Astrocyte of the spinal cord (primary cell): ENCODE measurements around the gene LMO2.
A peak's percentile ranks its signal among the peaks of the same experiment; 100 is the strongest.

Experiments
- DNase-seq: peaks from one replicate; pipeline ENCODE4 v3.0.0; 2011; ENCODE audit warnings: low read depth, low spot score
- H3K4me3 ChIP-seq: 2 replicates; pipeline ENCODE4 v1.5.1; 2011; ENCODE audit warnings: low read depth, mild to moderate bottlenecking, low read length, moderate library complexity
- in situ Hi-C: cut with HindIII; loops from 2 replicates; pipeline ENCODE4 v1.10.0; 2017; ENCODE audit warnings: low sequenced_read_pairs
- TF ChIP-seq, protein P1 (sequence below): IDR thresholded peaks from 2 replicates; pipeline ENCODE4 v1.5.1; 2012; ENCODE audit warnings: low read depth, mild to moderate bottlenecking, low read length, inconsistent platforms

LMO2 gene

DNA sequence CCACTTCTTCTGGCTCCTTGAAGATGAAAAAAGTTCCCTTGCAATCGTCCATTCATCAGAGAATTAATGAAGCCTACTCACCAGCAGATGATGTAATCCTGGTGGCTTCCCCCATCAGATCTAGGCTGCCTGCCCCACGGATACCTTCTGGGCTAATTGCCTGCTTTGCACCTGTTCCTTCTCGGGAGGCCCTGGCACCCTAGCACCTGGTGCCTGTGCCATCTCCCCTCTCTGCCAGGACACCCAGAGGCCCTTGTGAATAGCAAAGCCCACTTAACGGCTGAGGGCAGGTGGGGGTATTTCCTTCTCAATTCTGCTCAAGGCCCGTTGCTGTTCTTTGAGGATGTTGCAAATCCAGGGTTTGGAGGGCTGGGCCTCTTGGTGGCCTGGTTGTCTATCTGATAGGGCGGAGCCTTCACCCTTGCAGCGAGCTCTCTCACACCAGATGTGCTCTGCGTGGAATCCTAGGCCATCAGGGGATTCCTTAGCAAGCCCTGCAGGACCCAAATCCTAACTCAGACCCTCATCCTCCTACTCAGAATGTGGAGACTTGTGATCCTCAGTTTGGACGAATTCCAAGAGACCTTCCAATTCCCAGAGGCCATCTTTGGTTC lies at the start of gene LMO2:
LMO2 (minus strand) TSS at position 363 of the 614 bp plus-strand sequence. CDS start 22,360 bp downstream, outside the sequence.
- DNase-seq = no peak
- H3K4me3 ChIP-seq = no peak within 1 kb of the TSS
- in situ Hi-C loops = no loop called here

GRCh38 chr11:33940538-33940815 lies 48.6 kb upstream of the LMO2 start:
- TF ChIP-seq, protein P1, sequence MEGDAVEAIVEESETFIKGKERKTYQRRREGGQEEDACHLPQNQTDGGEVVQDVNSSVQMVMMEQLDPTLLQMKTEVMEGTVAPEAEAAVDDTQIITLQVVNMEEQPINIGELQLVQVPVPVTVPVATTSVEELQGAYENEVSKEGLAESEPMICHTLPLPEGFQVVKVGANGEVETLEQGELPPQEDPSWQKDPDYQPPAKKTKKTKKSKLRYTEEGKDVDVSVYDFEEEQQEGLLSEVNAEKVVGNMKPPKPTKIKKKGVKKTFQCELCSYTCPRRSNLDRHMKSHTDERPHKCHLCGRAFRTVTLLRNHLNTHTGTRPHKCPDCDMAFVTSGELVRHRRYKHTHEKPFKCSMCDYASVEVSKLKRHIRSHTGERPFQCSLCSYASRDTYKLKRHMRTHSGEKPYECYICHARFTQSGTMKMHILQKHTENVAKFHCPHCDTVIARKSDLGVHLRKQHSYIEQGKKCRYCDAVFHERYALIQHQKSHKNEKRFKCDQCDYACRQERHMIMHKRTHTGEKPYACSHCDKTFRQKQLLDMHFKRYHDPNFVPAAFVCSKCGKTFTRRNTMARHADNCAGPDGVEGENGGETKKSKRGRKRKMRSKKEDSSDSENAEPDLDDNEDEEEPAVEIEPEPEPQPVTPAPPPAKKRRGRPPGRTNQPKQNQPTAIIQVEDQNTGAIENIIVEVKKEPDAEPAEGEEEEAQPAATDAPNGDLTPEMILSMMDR = no peak
- in situ Hi-C loops = no loop called here
- no peak for DNase-seq
- H3K4me3 ChIP-seq = no peak overlapping the region

More for the DNA sequence above, at the start of gene LMO2:
- TF ChIP-seq, protein P1 = no peak

DNA sequence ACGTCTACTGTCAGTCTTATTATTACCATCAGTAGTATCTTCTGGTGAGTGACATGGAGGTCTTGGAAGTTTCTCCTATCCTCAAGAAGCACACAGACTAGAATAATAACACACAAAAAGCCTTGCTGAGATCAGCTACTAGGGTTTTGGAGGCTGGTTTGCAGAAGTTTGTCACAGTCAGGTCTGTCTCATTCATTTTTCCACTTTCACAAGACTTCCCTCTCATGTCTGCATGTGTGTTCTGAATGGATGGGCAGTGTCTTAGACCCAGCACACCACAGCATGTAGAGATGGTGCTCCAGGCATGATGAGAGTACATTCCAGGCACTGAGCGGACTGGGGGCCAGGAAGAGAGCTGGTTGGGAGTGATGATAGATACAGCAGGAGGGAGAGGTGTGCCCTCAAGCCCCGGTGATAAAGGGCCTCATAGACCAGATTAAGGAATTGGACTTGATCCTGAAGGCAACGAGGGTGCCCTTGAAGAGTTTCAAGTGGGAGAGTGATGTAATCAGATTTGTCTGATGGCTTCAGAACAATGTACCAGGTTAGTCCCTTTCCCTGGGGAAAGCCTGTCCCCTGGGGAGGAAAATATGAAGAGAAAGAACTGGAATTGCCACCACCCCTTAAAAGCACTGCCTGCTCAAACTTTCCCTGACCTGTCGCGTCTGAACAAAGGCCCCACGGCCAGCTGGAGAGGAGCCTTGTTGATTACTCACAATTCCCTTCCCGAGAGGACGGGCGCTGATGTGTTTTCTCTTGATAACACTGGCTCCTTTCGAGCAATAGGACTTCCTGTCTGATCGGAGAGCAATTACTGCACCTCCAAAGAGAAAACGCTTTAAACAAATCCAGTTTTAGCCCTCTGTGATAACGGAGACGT lies 45.1 kb upstream of the LMO2 start:
- TF ChIP-seq, protein P1 = no peak
- H3K4me3 ChIP-seq = no peak overlapping the region
- peak; percentile 51 for DNase-seq
- in situ Hi-C loops = no loop called here

GRCh38 chr11:33935461-33936456 lies 43.9 kb upstream of the LMO2 start:
- TF ChIP-seq, protein P1 = no peak
- DNase-seq = no peak
- in situ Hi-C loops = no loop called here
- no peak overlapping the region for H3K4me3 ChIP-seq

- in situ Hi-C loops = no loop called here
- TF ChIP-seq, protein P1 = no peak
- DNase-seq = no peak
- H3K4me3 ChIP-seq = no peak overlapping the region
These were observed 43.1 kb upstream of the LMO2 start for GRCh38 chr11:33935005-33935404.

- no peak for DNase-seq
- H3K4me3 ChIP-seq = no peak overlapping the region
- in situ Hi-C loops = no loop called here
- TF ChIP-seq, protein P1 = no peak
These were observed 42.6 kb upstream of the LMO2 start for GRCh38 chr11:33934450-33934849.
